Measurements from ENCODE around the gene KDM4C.

Gene KDM4C

DNA sequence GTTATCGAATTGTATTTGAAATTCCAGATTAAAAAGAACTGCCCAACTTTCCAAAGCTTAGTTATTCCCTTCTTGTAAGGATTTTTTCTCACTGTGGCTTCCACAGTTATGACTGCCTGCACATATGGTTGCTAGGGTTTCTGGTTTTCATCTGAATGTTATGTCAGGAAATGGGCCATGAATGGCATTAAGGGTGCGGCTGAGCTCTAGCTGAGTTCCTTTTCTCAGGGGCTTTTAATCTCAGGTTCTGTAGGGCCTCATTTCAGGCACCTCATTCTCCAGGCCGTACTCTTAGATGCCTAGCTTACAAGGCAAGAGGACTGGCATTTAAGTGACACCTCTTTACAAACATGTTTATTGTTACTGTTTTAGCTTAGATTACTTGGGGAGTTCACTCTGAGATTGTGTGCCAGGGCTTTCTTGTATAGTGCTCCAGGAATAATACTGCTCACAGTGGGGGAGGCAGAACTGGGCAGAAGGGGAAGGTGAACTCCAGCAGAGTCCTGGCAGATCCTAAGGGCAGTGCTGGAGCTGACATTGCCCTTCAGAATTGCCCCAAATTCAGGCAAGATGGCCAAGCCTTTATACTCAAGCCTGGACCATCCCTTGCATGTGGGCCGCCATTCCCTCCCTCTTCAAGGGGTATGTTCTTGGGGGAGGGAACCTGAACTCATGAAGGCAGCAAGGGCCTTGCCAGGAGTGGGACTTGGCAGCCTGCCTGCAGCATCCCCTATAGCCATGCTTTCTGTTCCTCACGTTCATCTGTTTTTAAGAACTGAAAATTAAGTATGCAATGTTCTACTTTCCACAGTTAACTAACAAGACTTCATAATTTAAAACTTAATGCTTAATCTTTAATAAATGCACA lies 111.5 kb downstream of the KDM4C start:
- no peak for DNase-seq (ENCODE audit: low read depth)

DNA sequence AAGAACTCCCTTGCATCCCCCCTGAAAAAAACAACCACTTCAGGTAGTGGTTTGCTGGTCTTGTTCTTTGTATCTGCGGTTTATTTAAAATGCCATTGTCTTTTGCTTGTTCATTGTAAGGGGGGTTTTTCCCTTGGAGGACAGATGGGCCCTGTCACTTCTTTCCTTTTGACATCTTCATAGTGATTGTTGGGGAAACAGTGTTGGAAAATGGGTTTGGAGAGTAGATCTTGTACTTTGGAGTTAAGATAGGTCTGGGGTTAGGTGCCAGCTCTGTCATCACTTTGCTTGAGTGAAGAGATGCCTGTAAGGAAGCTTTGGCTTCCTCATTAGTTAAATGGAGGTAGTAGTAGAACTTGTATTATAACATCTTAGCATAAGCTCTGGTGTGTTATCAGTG lies 112.4 kb downstream of the KDM4C start:
- no peak for DNase-seq (ENCODE audit: low read depth)

DNA sequence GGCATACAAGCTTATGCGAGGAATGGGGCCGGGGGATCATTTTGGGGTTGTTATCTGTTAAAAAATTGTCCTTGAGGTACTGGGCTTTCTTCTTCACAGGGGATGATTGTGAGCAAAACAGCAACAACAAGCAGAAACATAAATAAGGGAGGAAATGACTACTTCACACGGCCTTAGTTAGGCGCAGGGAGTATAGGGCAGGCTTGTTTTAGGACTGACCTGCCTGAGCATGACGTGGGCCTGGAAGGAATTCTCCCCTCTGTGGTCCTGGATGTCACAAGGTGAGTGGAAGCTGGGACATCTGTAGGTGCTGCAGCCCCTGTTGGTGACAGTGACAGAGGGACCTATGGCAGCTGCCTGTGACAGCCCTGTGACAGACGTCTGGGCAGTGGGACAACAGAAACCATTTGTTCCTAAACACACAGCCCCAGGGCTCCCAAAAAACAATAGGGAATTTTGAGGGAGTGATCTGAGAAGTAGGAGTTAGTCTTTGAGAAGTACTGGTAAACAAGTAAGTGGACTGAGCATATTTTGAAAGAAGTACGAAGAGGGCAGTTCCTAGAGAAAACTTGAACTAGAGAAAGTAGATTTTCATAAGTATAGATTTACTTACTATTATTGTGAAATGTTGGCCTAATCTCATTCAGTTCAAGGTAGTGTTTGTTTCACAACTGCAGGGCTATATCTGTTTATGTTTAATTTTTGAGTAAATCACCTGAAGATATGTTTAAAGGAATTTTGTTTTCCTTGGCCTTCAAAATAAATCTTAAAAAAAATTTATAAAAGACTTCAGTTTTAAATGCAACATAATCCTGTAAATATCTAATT lies 113.1 kb downstream of the KDM4C start:
- DNase-seq (ENCODE audit: low read depth), result no peak

GRCh38 chr9:6873857-6874256 lies 116.1 kb downstream of the KDM4C start:
- no peak for DNase-seq (ENCODE audit: low read depth)

GRCh38 chr9:6876195-6876894 lies 118.6 kb downstream of the KDM4C start:
- DNase-seq (ENCODE audit: low read depth), result no peak

DNA sequence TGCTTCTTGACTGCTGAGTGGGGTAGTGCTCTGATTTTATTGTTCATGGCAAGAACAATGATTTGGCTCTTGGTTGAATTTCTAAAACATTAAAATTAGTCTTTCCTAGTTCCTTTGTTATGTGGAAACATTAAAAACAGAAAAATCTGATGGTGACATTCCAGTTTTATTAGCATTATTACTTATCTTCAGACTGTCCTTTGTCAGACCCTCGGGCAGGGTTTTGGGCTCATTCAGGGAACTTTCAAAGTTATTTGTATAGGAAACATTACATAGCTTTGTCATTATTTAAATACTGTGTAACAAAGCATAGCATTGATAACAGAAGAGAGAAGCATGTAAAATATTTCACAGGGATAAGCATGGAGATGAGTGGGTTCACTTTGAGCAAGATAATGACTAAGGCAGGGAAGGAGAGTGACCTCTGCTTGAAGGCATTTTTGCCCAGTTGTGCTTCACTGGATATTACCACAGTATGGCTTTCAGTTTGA lies 119.9 kb downstream of the KDM4C start:
- DNase-seq (ENCODE audit: low read depth), result no peak

GRCh38 chr9:6880626-6881025 lies 122.9 kb downstream of the KDM4C start:
- DNase-seq (ENCODE audit: low read depth), result no peak

- DNase-seq (ENCODE audit: low read depth), result no peak
These were observed 126.3 kb downstream of the KDM4C start for GRCh38 chr9:6884101-6884500.

DNA sequence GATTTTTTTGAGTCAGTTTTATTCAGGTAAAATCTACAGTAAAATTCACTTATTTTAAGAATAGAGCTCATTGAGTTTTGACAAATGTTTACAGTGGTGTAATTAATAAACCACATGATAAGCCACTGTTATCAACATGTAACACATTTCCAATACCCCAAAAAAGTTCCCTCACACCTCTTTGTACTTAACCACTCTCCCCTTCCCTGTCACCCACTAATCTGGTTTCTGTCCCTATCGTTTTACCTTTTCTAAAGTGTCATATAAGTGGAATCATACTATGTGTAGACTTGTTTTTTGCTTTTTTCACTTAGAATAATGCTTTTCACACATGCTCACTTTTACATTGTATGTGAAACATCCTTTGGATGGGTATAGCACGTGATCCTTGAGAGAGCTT lies 127.2 kb downstream of the KDM4C start:
- DNase-seq (ENCODE audit: low read depth), result no peak

DNA sequence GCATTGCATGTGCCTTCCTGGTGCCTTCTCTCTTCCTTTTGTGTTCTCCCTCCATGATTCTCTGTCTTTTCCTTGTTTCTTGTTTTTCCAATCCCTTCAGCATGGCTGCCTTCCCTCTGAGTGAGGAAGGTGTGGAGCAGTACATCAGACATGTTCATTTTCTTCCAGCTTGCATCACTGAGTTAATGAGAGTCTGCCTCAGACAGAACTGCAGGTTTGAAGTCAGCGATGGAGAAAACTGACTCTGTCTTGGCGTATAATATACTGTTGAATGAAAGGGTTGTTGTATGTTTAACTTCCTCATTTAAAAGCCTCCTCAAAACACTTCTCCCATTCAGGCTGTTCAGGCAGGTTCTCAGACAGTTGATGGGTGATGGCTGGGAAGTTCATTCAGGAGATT lies 129.3 kb downstream of the KDM4C start:
- no peak for DNase-seq (ENCODE audit: low read depth)

- DNase-seq (ENCODE audit: low read depth), result no peak
These were observed 132.1 kb downstream of the KDM4C start for GRCh38 chr9:6889868-6890267.

GRCh38 chr9:6893350-6894131 lies 135.8 kb downstream of the KDM4C start:
- no peak for DNase-seq (ENCODE audit: low read depth)

GRCh38 chr9:6894135-6894534 lies 136.4 kb downstream of the KDM4C start:
- no peak for DNase-seq (ENCODE audit: low read depth)

- no peak for DNase-seq (ENCODE audit: low read depth)
These were observed 138.0 kb downstream of the KDM4C start for GRCh38 chr9:6895754-6896153.

DNA sequence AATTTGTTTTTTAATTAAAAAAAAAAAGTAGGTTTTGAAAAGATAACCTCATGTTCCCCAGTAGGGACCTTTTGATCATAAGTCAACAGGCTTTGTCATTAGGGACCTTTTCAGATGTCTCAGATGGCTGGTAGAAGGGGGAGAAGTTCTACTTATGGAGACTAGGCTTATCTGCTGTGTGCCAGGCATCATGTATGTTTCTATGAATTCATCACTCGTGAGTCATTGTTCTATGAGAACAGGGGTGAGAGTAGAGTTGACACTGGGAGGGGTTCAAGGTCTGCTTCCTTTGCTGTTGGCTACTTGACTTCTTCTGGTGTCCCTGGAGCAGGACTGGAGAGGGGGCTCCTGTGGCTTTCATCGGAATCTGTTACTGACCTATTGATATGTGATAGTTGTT lies 138.8 kb downstream of the KDM4C start:
- no peak for DNase-seq (ENCODE audit: low read depth)

DNA sequence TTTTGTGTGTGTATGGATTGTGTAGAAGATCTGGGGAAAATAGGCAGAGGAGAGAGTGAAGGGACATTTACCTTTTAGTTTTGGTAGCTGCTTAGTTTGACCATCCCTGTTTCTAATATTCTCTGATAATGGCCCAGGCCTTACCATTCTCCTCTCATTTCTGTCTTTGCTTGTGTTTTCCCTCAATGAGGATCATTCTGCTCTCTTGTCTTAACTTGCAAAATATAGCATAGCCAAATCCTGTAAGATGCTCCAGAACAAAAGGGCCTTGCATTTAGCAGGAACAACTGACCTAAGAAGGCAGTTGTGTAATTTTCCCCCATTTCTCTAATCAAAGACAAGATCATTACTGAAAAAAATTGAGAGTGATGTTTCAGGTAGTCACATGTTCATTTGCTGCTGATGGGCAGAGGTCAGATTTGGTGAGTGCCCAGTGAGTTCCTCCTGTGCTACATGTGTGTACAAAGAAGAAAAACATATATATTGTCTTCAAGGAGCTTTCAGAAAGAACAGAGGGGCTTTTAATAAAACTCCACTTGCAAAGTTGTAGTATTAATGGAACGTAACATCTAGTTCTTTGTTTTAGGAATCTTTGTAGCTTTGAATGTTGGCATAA lies 139.5 kb downstream of the KDM4C start:
- DNase-seq (ENCODE audit: low read depth), result no peak

GRCh38 chr9:6897898-6898302 lies 140.1 kb downstream of the KDM4C start:
- DNase-seq (ENCODE audit: low read depth), result no peak

GRCh38 chr9:6899274-6899673 lies 141.5 kb downstream of the KDM4C start:
- DNase-seq (ENCODE audit: low read depth), result no peak

DNA sequence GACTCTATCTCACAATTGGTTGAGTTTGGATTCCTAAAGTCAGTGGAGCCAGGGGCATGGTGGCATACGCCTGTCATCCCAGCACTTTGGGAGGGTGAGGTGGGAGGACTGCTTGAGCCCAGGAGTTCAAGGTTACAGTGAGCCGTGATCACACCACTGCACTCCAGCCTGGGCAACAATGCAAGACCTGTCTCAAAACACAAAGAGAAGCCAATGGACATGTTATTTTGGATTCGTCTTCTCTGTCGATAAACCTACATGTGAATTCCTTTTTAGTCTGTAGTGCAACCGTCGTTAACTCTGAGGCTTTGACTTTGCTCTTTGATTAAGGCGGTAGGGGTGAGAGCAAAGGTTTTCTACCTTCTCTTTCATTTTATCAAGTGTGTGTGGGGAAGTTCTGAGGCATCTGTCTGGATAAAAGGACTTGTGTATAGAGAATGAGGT lies 142.7 kb downstream of the KDM4C start:
- DNase-seq (ENCODE audit: low read depth), result no peak

GRCh38 chr9:6901180-6901579 lies 143.4 kb downstream of the KDM4C start:
- no peak for DNase-seq (ENCODE audit: low read depth)

GRCh38 chr9:6902423-6902822 lies 144.7 kb downstream of the KDM4C start:
- DNase-seq (ENCODE audit: low read depth), result no peak
